NCI-H82 treated with DMSO at 0.1 percent for 48 hours (cell line): ENCODE measurements around the gene DAB1.
A peak's percentile ranks its signal among the peaks of the same experiment; 100 is the strongest.

ENCODE experiments used
- DNase-seq: peaks from one replicate; lab custom pipeline; 2025; ENCODE audit not compliant: unreplicated experiment; lab: John Stamatoyannopoulos, UW

The DAB1 gene

DNA sequence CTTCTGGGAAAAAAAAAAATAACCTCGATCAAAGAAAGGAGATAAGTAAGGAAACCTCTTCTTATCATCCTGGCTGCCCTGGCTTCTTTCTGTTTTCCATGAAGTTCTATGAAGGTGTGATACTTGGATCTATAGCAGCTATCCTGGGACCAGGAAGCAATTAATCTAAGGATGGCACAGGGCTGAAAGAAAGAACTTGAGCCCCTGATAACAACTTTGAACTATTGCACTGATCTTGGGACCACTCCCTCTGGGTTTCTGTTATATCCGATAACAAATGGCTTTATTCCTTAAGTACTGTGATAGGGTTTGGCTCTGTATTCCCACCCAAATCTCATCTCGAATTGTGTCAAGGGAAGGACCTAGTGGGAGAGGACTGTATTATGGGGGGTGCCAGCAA is 104.1 kb downstream of the DAB1 start:
- DNase-seq: no peak

GRCh38 chr1:57319165-57319564 is 104.7 kb downstream of the DAB1 start:
- no peak for DNase-seq

GRCh38 chr1:57316861-57317260 is 107.0 kb downstream of the DAB1 start:
- DNase-seq: no peak

DNA sequence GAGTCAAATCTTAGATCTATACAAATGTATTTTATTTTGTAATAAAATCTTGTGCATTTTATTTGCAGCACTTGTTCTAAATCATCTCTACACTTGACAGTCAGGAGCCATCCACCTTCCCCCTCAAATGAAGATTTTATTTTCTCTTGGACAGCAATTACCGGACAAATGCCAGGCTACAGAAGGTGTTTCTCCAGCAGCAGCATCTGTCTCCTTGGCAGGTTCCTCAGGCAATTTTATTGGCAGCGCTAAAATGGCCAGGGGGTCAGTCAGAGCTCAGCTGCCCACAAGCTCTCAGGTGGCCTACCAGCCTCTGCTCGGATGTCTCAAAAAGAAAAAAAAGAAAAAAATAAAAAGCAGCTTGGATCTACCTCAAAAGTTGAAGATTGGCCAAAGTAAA is 107.6 kb downstream of the DAB1 start:
- DNase-seq: no peak

- DNase-seq: no peak
These were observed 111.0 kb downstream of the DAB1 start for GRCh38 chr1:57312869-57313268.

GRCh38 chr1:57311411-57311810 is 112.4 kb downstream of the DAB1 start:
- no peak for DNase-seq

DNA sequence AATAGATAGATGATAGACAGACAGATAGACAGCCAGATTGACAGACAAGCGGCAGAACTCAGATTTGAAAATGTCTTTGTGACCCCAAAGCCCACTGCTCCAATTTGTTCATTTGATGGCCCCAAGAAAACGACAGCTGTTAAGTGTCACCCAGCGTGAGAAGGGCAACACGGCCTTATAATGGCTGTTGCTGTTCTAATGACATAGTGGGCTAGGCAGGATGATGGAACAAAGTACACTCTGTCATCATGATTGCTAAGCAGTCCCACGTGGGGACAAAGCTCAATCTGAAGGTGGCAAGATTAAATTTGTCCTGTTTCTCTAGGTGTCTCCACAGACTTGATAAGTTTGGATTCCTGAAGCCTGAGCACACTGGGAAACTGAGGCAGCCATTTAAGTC is 112.9 kb downstream of the DAB1 start:
- DNase-seq: no peak

DNA sequence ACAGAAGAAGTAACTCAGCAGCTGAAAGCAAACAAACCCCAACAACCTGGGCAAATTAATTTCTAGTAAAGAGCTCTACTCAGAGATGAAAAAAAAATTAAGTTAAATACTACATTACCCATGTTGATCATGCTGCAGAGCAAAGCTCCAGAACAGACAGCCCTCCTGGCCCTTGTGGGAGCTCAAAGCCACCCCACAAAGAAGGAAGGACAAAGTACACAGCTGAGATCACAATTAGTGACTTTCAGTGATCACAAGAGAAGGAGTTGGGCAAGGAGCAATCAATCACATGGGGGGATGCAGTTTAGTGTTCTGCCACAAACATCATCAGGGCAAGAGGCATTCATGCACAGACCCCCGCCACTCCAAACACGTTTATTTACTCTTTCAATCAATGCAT is 114.2 kb downstream of the DAB1 start:
- DNase-seq: no peak

GRCh38 chr1:57307392-57308170 is 116.3 kb downstream of the DAB1 start:
- DNase-seq: peak; percentile 29

DNA sequence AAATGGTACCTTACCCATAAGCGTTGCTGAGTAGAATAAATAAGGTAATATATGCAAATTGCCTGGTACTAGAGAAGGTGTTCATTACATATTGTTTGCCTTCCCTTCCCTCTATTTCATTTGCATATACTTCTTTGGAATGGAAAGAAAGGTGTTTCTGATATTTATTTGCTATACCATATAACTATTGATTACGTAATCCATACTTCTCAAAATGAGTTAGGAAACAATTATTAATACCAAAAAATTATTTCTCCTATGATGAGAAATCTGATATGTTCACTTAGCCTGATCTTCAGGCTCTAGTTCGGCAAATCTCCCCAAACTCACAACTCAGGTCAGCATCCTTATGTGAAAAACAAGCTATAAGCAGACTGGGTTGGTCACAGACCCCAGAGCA is 119.3 kb downstream of the DAB1 start:
- DNase-seq: no peak

DNA sequence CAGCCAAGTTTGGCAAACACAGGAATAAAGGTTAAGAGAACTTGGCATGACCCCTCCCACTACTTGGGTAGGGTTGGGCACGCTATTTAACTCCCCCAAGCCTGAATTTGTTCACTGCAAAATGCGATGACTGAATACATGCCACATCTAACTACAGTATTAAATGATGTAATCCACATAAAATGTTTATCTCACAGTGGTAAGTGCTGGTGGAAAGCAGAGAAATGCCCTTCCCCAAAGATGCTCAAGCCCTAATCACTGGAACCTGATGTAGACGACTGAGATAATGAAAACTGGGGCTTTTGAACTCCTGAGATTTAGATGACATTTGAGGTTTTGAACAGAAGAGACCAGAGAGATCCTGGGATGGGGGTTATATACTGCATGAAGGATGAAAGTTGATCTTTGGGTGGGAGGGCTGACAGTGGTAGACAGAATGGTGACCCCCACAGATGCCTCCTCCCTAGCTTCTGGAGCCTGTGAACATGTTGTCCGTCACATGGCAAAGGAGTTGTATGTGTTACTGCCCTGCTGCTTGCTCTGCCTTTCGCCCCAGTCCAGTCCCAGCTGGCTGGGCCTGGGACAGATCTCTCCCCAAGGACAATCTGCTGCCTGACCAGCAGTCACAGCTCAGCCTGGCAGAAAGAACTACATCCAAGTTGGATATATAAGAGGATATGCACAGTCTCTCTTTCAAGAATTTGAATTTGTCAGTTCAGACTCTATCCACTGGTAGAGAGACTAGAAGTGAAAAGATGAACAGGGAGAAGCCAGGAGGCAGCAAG is 120.9 kb downstream of the DAB1 start:
- no peak for DNase-seq

- DNase-seq: no peak
These were observed 123.7 kb downstream of the DAB1 start for GRCh38 chr1:57300186-57300585.

DNA sequence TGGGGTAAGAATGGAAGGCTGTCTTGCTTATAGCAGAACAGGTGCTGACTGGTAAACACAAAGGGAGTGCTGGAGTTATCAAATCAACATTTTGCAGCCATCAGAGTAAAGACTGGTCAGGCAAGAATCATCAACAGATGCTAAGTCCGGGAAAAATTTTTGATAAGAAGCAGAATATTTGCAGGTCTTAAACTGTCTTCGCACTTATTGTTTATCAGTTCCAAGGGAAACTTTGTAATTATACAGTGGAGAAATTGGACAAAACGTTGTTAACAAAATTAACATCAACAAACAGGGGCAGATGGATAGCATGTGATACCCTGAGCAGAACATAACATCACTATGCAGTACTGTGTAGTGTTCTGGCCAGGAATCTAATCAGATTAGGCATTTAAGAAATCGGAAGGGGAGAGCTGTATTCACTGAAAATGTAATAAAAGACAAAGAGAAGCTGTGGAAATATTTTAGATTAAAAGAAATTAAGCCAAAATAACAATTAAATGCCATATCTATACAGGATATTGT is 127.1 kb downstream of the DAB1 start:
- peak; percentile 40 for DNase-seq

DNA sequence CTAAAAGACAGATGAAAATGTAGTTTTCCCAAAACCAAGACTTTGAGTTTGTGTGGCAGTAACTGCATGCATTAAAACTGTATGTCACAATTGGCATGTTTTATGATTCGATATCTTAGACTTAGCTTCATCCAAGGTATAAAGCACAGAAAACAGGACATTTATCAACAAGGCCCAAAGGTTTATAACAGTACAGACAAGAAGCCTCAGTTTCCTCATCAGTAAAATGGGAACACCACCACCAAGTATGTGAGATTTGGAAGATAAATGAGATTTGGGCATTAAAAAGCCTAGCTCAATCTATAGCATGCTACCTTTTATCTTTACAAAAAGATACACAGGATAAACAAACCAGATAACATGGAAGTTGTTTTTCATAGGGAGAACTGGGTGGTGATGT is 128.5 kb downstream of the DAB1 start:
- DNase-seq: no peak

DNA sequence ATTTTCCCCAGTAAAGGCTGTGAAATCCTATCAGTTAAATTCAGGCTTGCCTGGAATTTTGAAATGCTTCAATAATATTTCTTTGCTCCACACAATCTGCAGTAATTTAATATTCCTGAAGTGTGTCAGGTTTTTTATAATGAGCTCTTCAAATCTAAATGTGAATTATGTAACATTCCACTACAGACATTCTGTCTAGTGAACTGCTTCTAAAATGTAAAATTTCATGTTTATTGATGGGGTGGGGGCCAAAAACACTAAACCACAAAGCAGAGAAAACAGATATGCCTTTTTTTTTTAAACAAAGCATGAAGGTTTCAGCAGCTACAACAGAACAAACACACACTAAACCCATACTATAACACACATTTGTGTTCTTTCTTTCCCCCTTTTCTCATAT is 129.7 kb downstream of the DAB1 start:
- DNase-seq: no peak

- DNase-seq: no peak
These were observed 130.6 kb downstream of the DAB1 start for GRCh38 chr1:57293214-57293613.

GRCh38 chr1:57289781-57290180 is 134.1 kb downstream of the DAB1 start:
- no peak for DNase-seq

DNA sequence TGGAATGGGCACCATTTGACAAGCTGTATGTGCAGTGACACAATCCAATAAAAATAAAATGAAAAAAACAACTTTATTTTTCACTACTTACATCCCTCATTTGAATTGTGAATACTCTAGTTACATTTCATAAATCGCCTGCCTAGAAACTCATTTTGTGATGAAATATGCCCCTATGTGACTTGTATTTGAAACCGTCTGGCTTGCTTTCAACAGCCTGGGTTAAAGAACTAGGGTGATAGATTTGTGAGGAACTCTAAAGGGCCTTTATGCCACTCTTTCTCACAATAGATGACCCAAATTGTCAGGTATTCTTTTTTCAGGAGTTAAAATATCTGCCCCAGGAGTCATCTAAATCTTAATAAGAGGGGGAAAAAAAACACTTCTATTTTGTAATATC is 137.9 kb downstream of the DAB1 start:
- DNase-seq: no peak

- no peak for DNase-seq
These were observed 141.4 kb downstream of the DAB1 start for GRCh38 chr1:57282411-57282810.

GRCh38 chr1:57281324-57281723 is 142.5 kb downstream of the DAB1 start:
- DNase-seq: peak; percentile 64

- DNase-seq: no peak
These were observed 143.8 kb downstream of the DAB1 start for GRCh38 chr1:57279909-57280666.

GRCh38 chr1:57278558-57278957 is 145.3 kb downstream of the DAB1 start:
- no peak for DNase-seq
